ENCODE measurements around the gene FEN1.

GRCh38 chr11:61820174-61820573 lies 27.5 kb downstream of the FEN1 start:
- TF ChIP-seq CTCF (tag by site-specific recombination; IDR thresholded peaks at IDR 0.05) (no peak), ZNF274 (IDR thresholded peaks at IDR 0.05; ENCODE audit: low read length) (no peak), ZNF274 (tag by site-specific recombination; IDR thresholded peaks at IDR 0.05; ENCODE audit: borderline replicate concordance) (no peak)
